ENCODE measurements around the gene PPIL6. TPM values are rescaled to one million over a fixed set of nuclear protein-coding genes. Genes with fewer than 3 reads are reported as not detected.
"Not testable (repeated sequence)": the region's sequence is repeated elsewhere in the genome, so short reads cannot be mapped to it uniquely, and the experiment has no call there.

Gene PPIL6
- total and polyA plus RNA-seq, 2 donors from 2014 or later, result 6.0 to 8.4 TPM

DNA sequence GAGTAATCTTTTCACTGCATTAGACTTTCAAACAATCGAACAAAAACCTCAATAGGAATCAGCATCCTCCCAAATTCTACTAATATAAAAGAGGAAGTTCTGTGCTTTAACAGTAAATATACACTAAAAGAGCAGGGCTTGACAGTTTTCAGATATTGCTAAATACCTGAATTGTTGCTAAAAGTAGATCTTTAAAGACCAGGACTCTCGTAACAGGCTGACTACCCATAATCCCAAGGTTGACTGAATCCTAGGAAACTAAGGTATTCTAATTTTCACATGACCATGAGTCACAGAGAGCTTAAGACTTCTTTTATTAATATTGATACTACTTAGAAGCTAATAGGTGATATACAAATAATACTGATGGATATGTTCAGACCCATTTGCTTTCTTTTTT is 68.3 kb downstream of the PPIL6 start:
- Histone ChIP-seq H3K27me3 (ENCODE audit: control insufficient read depth, insufficient read depth, low read length) (no peaks in the 10 kb centered on the region), H3K36me3 (ENCODE audit: control insufficient read depth in 2 of 3, insufficient read depth in 3 of 3, low read length in 3 of 3) (peaks cover 24 to 46% (median 31%) of the 10 kb centered on the region in 3 donors), H3K4me1 (ENCODE audit: control insufficient read depth in 2 of 3, insufficient read depth in 2 of 3, low read depth in 1 of 3, low read length in 3 of 3) (peaks cover 0 to 10% (median 4%) of the 10 kb centered on the region in 3 donors), H3K27ac (ENCODE audit: low read depth in 2 of 2, low read length in 2 of 2) (no peak overlapping the region), H3K4me3 (ENCODE audit: low read length in 3 of 3) (no peak overlapping the region), H3K9ac (ENCODE audit: low read length in 3 of 3) (no peak overlapping the region), H3K9me3 (ENCODE audit: control insufficient read depth in 2 of 3, insufficient read depth in 1 of 3, low read length in 3 of 3) (no peaks in the 10 kb centered on the region)
- TF ChIP-seq, protein P1, sequence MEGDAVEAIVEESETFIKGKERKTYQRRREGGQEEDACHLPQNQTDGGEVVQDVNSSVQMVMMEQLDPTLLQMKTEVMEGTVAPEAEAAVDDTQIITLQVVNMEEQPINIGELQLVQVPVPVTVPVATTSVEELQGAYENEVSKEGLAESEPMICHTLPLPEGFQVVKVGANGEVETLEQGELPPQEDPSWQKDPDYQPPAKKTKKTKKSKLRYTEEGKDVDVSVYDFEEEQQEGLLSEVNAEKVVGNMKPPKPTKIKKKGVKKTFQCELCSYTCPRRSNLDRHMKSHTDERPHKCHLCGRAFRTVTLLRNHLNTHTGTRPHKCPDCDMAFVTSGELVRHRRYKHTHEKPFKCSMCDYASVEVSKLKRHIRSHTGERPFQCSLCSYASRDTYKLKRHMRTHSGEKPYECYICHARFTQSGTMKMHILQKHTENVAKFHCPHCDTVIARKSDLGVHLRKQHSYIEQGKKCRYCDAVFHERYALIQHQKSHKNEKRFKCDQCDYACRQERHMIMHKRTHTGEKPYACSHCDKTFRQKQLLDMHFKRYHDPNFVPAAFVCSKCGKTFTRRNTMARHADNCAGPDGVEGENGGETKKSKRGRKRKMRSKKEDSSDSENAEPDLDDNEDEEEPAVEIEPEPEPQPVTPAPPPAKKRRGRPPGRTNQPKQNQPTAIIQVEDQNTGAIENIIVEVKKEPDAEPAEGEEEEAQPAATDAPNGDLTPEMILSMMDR (IDR thresholded peaks at IDR 0.05; ENCODE audit: borderline replicate concordance, extremely low read depth, insufficient read depth), result no peak
- DNase-seq (no peak), FAIRE-seq (no peak)
- intact Hi-C loops (cut with DNase I), result no loop called here

DNA sequence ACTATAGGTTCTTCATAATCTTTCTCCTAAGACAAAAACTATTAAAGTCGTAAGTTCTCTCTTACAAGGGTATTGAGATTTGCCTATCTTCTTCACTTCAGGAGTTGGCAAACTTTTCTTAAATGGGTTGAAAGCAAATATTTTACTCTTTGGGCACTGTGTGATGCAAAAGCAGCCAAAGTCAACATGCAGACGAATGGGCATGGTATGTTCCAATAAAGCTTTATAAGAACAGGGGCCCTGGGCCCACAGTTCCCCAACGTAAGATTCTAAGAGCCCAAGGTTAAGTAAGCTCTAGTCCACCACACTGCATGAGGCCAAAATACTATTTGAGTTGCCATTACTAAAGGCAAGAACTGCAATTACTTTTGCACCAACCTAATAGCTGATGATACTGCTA is 69.6 kb downstream of the PPIL6 start:
- Histone ChIP-seq H3K36me3 (ENCODE audit: control insufficient read depth in 2 of 3, insufficient read depth in 3 of 3, low read length in 3 of 3) (peaks cover 22 to 44% (median 25%) of the 10 kb centered on the region in 3 donors), H3K27me3 (ENCODE audit: control insufficient read depth, insufficient read depth, low read length) (no peaks in the 10 kb centered on the region), H3K27ac (ENCODE audit: low read depth in 2 of 2, low read length in 2 of 2) (no peak overlapping the region), H3K4me1 (ENCODE audit: control insufficient read depth in 2 of 3, insufficient read depth in 2 of 3, low read depth in 1 of 3, low read length in 3 of 3) (peaks cover 0 to 10% (median 4%) of the 10 kb centered on the region in 3 donors), H3K4me3 (ENCODE audit: low read length in 3 of 3) (no peak overlapping the region), H3K9ac (ENCODE audit: low read length in 3 of 3) (no peak overlapping the region), H3K9me3 (ENCODE audit: control insufficient read depth in 2 of 3, insufficient read depth in 1 of 3, low read length in 3 of 3) (no peaks in the 10 kb centered on the region)
- TF ChIP-seq, protein P1 (IDR thresholded peaks at IDR 0.05; ENCODE audit: borderline replicate concordance, extremely low read depth, insufficient read depth), result no peak
- intact Hi-C loops (cut with DNase I), result no loop called here
- DNase-seq, result no peak
- FAIRE-seq, result no peak

DNA sequence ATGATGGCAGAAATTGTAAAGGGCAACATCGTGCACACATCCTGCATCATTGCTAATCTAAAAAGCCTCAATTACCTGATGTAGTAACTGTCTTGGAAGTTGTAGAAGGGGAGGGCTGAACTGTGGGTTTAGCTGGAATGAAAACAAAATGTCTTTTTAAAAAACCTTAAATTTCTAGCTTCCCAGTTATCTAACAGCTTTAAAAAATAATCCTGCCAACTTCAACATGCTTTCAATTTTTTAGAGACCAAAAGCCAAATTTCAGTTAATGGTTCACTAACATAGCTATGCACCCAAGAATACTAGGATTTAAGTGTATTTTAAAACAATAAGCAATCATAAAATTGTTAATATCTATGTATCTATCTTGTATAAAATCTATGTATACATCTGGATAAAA is 70.1 kb downstream of the PPIL6 start:
- Histone ChIP-seq H3K27me3 (ENCODE audit: control insufficient read depth, insufficient read depth, low read length) (no peaks in the 10 kb centered on the region), H3K36me3 (ENCODE audit: control insufficient read depth in 2 of 3, insufficient read depth in 3 of 3, low read length in 3 of 3) (peaks cover 22 to 40% (median 25%) of the 10 kb centered on the region in 3 donors), H3K27ac (ENCODE audit: low read depth in 2 of 2, low read length in 2 of 2) (no peak overlapping the region), H3K4me3 (ENCODE audit: low read length in 3 of 3) (no peak overlapping the region), H3K9ac (ENCODE audit: low read length in 3 of 3) (no peak overlapping the region), H3K9me3 (ENCODE audit: control insufficient read depth in 2 of 3, insufficient read depth in 1 of 3, low read length in 3 of 3) (no peaks in the 10 kb centered on the region), H3K4me1 (ENCODE audit: control insufficient read depth in 2 of 3, insufficient read depth in 2 of 3, low read depth in 1 of 3, low read length in 3 of 3) (peaks cover 0 to 10% (median 4%) of the 10 kb centered on the region in 3 donors)
- intact Hi-C loops (cut with DNase I), result no loop called here
- TF ChIP-seq, protein P1 (IDR thresholded peaks at IDR 0.05; ENCODE audit: borderline replicate concordance, extremely low read depth, insufficient read depth), result no peak
- FAIRE-seq, result no peak
- no peak for DNase-seq

DNA sequence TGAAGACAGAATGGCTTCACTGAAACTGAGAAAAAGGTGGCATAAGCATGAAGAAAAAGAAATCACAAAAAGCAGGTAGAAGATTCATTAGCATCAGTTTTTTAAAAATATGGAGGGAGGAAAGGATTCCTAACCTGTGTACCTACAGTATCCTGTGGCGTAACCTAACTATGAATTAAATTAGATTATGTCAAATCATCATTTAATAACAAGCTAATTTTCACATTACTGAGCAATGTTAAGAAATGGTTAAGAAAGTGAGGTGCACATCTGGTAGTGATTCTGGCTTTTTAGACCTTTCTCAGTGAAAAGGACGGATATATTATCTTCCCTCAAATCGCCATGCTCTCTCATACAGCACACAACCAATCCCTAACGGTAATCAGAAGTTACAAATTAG is 70.7 kb downstream of the PPIL6 start:
- FAIRE-seq (no peak), DNase-seq (no peak)
- Histone ChIP-seq H3K9me3 (ENCODE audit: control insufficient read depth in 2 of 3, insufficient read depth in 1 of 3, low read length in 3 of 3) (no peaks in the 10 kb centered on the region), H3K4me3 (ENCODE audit: low read length in 3 of 3) (no peak overlapping the region), H3K9ac (ENCODE audit: low read length in 3 of 3) (no peak overlapping the region), H3K27me3 (ENCODE audit: control insufficient read depth, insufficient read depth, low read length) (no peaks in the 10 kb centered on the region), H3K27ac (ENCODE audit: low read depth in 2 of 2, low read length in 2 of 2) (no peak overlapping the region), H3K4me1 (ENCODE audit: control insufficient read depth in 2 of 3, insufficient read depth in 2 of 3, low read depth in 1 of 3, low read length in 3 of 3) (peaks cover 0 to 10% (median 4%) of the 10 kb centered on the region in 3 donors), H3K36me3 (ENCODE audit: control insufficient read depth in 2 of 3, insufficient read depth in 3 of 3, low read length in 3 of 3) (peaks cover 19 to 34% (median 22%) of the 10 kb centered on the region in 3 donors)
- intact Hi-C loops (cut with DNase I), result no loop called here
- TF ChIP-seq, protein P1 (IDR thresholded peaks at IDR 0.05; ENCODE audit: borderline replicate concordance, extremely low read depth, insufficient read depth), result no peak

GRCh38 chr6:109364382-109365078 is 75.9 kb downstream of the PPIL6 start:
- FAIRE-seq; H3K9ac ChIP-seq (ENCODE audit: low read length in 3 of 3); H3K27me3 ChIP-seq (ENCODE audit: control insufficient read depth, insufficient read depth, low read length); H3K27ac ChIP-seq (ENCODE audit: low read depth in 2 of 2, low read length in 2 of 2); H3K9me3 ChIP-seq (ENCODE audit: control insufficient read depth in 2 of 3, insufficient read depth in 1 of 3, low read length in 3 of 3); intact Hi-C loops (cut with DNase I); H3K4me3 ChIP-seq (ENCODE audit: low read length in 3 of 3); H3K4me1 ChIP-seq (ENCODE audit: control insufficient read depth in 2 of 3, insufficient read depth in 2 of 3, low read depth in 1 of 3, low read length in 3 of 3); DNase-seq: not testable (repeated sequence)
- peaks cover 17 to 34% (median 17%) of the 10 kb centered on the region in 3 donors for H3K36me3 ChIP-seq (ENCODE audit: control insufficient read depth in 2 of 3, insufficient read depth in 3 of 3, low read length in 3 of 3)

Data from kidney (tissue), 14 donors.